A549 (cell line): Measurements from ENCODE around the gene SMPD1. TPM values are rescaled to one million over a fixed set of nuclear protein-coding genes. Genes with fewer than 3 reads are reported as not detected.

Experiments
- ATAC-seq, 2 experiments: fragments of 200-7000 bp in 1 of 2; fragments of >200 bp in 1 of 2; cut with Nextera tagmentation in 1 of 2; cut with Tn5 transposase in 1 of 2; 3 replicates each; pipeline versions ENCODE4 v1.8.0 to v1.9.1; 2018 to 2020; ENCODE audit warnings: mild to moderate bottlenecking in 1 of 2, moderate library complexity in 1 of 2
- CTCF ChIA-PET: fragments of 300-600 bp; sonication (Branson Sonifier 250); formaldehyde crosslinking; extraction: SDS; loops from one replicate; lab custom pipeline; 2021; ENCODE audit warnings: antibody characterized with exemption, inconsistent platforms; lab: Yijun Ruan, JAX
- POLR2A ChIA-PET: fragments of 350-600 bp; formaldehyde crosslinking; extraction: SDS; loops from one replicate; lab custom pipeline; 2021; ENCODE audit warnings: antibody characterized with exemption, inconsistent platforms; lab: Yijun Ruan, JAX
- DNase-seq, 2 experiments: peaks; one replicate each; pipeline versions ENCODE4 v3.0.0 to v3.0.0-alpha.2; 2011 to 2016; ENCODE audit warnings: low read depth in 1 of 2, low spot score in 1 of 2
- FAIRE-seq: peaks from 2 replicates; lab custom pipeline; 2011; peaks lifted over from hg19 to GRCh38; lab: Jason Lieb, UNC
- H3K27ac ChIP-seq, 2 experiments: fragments of >200 bp; sonication (Bioruptor Twin); formaldehyde crosslinking; 3 replicates each; pipeline ENCODE4 v1.5.1; 2016 to 2017
- H3K4me1 ChIP-seq: fragments of >200 bp; sonication (Bioruptor Twin); formaldehyde crosslinking; 3 replicates; pipeline ENCODE4 v1.6.1; 2016
- H3K4me2 ChIP-seq: fragments of >200 bp; sonication (Bioruptor Twin); formaldehyde crosslinking; 3 replicates; pipeline ENCODE4 v1.6.1; 2016
- H3K4me3 ChIP-seq: fragments of >200 bp; sonication (Bioruptor Twin); formaldehyde crosslinking; 3 replicates; pipeline ENCODE4 v1.5.1; 2016
- H3K9me3 ChIP-seq: fragments of >200 bp; sonication (Bioruptor Twin); formaldehyde crosslinking; 3 replicates; pipeline ENCODE4 v1.6.1; 2016
- ATOH8 ChIP-seq: fragments of 250-450 bp; sonication (Bioruptor Pico); IDR thresholded peaks from 2 replicates; pipeline ENCODE4 v1.5.0; 2020; ENCODE audit warnings: low read depth, mild to moderate bottlenecking, moderate library complexity
- BCL3 ChIP-seq: fragments of >200 bp; sonication (Bioruptor Twin); formaldehyde crosslinking; IDR thresholded peaks from 3 replicates; pipeline ENCODE4 v1.6.1; 2016
- CEBPB ChIP-seq, 2 experiments: fragments of >200 bp in 1 of 2; sonication (Bioruptor Twin) in 1 of 2; formaldehyde crosslinking in 1 of 2; IDR thresholded peaks; 2 replicates each; pipeline ENCODE4 v1.6.1; 2012 to 2016
- CHD4 ChIP-seq: fragments of 200-600 bp; sonication (generic); IDR thresholded peaks from 2 replicates; pipeline ENCODE4 v1.6.1; 2016; ENCODE audit warnings: antibody characterized with exemption, mild to moderate bottlenecking, borderline replicate concordance
- EHF ChIP-seq: fragments of 250-450 bp; sonication (Bioruptor Pico); IDR thresholded peaks from 2 replicates; pipeline ENCODE4 v1.5.0; 2020; ENCODE audit warnings: mild to moderate bottlenecking
- ELK1 ChIP-seq: fragments of 150-350 bp; IDR thresholded peaks from 2 replicates; pipeline ENCODE4 v1.6.1; 2014; ENCODE audit warnings: low read depth, mild to moderate bottlenecking, low read length
- ESRRA ChIP-seq: fragments of 150-350 bp; IDR thresholded peaks from 2 replicates; pipeline ENCODE4 v1.6.1; 2014; ENCODE audit warnings: mild to moderate bottlenecking, low read length, borderline replicate concordance
- FOSL2 ChIP-seq, 2 experiments: fragments of 450-650 bp in 1 of 2; fragments of >200 bp in 1 of 2; sonication (Bioruptor Twin) in 1 of 2; formaldehyde crosslinking; IDR thresholded peaks; 2 replicates each; pipeline versions ENCODE4 v1.5.0 to v1.6.1; 2016 to 2020; ENCODE audit warnings: mild to moderate bottlenecking in 1 of 2, moderate library complexity in 1 of 2
- HES2 ChIP-seq: fragments of >200 bp; sonication (Bioruptor Twin); formaldehyde crosslinking; IDR thresholded peaks from 2 replicates; pipeline ENCODE4 v1.6.1; 2016
- HEYL ChIP-seq: fragments of 250-450 bp; sonication (Bioruptor Pico); IDR thresholded peaks from 2 replicates; pipeline ENCODE4 v1.8.0; 2021; ENCODE audit warnings: mild to moderate bottlenecking, moderate library complexity
- HOXB13 ChIP-seq: fragments of 250-450 bp; sonication (Bioruptor Pico); IDR thresholded peaks from 2 replicates; pipeline ENCODE4 v1.5.0; 2020; ENCODE audit warnings: low read depth, mild to moderate bottlenecking, moderate library complexity
- JUN ChIP-seq, 2 experiments: fragments of >200 bp; sonication (Bioruptor Twin); formaldehyde crosslinking; IDR thresholded peaks; 2 replicates in 1 of 2; 3 replicates in 1 of 2; pipeline ENCODE4 v1.6.1; 2016 to 2017
- KDM5A ChIP-seq: fragments of 200-600 bp; sonication (generic); IDR thresholded peaks from 2 replicates; pipeline ENCODE4 v1.6.1; 2016; ENCODE audit warnings: antibody characterized with exemption, mild to moderate bottlenecking
- MAX ChIP-seq: IDR thresholded peaks from 2 replicates; pipeline ENCODE4 v1.6.1; 2012
- MAZ ChIP-seq: fragments of 150-350 bp; IDR thresholded peaks from 2 replicates; pipeline ENCODE4 v1.6.1; 2014; ENCODE audit warnings: antibody characterized with exemption, low read depth, low read length, borderline replicate concordance
- RAD21 ChIP-seq, 2 experiments: fragments of >200 bp in 1 of 2; sonication (Bioruptor Twin) in 1 of 2; formaldehyde crosslinking in 1 of 2; IDR thresholded peaks in 1 of 2; conservative IDR thresholded peaks in 1 of 2; 2 replicates in 1 of 2; 3 replicates in 1 of 2; pipeline ENCODE4 v1.6.1; 2012 to 2018; ENCODE audit warnings: inconsistent platforms in 1 of 2
- REST ChIP-seq: fragments of 200-600 bp; sonication (generic); IDR thresholded peaks from 2 replicates; pipeline ENCODE4 v1.6.1; 2016; ENCODE audit warnings: antibody characterized with exemption, mild to moderate bottlenecking, moderate library complexity
- RFX5 ChIP-seq: fragments of 450-650 bp; IDR thresholded peaks from 2 replicates; pipeline ENCODE4 v1.7.1; 2014; ENCODE audit warnings: antibody characterized with exemption, mild to moderate bottlenecking, moderate library complexity
- SMC3 ChIP-seq: fragments of >200 bp; sonication (Bioruptor Twin); formaldehyde crosslinking; IDR thresholded peaks from 3 replicates; pipeline ENCODE4 v1.6.1; 2018; ENCODE audit warnings: inconsistent platforms
- TP53 ChIP-seq: fragments of 250-450 bp; sonication (Bioruptor Pico); IDR thresholded peaks from 2 replicates; pipeline ENCODE4 v1.5.0; 2021; ENCODE audit warnings: mild to moderate bottlenecking, moderate library complexity
- ZC3H11A ChIP-seq: fragments of 450-650 bp; IDR thresholded peaks from 2 replicates; pipeline ENCODE4 v1.6.1; 2014; ENCODE audit warnings: antibody characterized with exemption, mild to moderate bottlenecking
- ZNF302 ChIP-seq: fragments of 250-450 bp; sonication (Bioruptor Pico); IDR thresholded peaks from 2 replicates; pipeline ENCODE4 v1.9.0; 2021; ENCODE audit warnings: inconsistent platforms, mild to moderate bottlenecking, moderate library complexity
- ZSCAN20 ChIP-seq: fragments of 250-450 bp; sonication (Bioruptor Pico); IDR thresholded peaks from 2 replicates; pipeline ENCODE4 v1.8.0; 2022; ENCODE audit warnings: mild to moderate bottlenecking, moderate library complexity
- WGBS: methylation state at CpG from one replicate; pipeline ENCODE4 v1.1.6; 2017; ENCODE audit errors: missing lambda C conversion rate; 5-methylcytosine and 5-hydroxymethylcytosine counted together
- polyA plus RNA-seq, 4 experiments: library from polyadenylated mRNA; depleted of rRNA in 3 of 4; stranded (reverse); fragments of >200 nt; fragmentation: RNase III in 1 of 4; extraction: RNeasy Plus Mini Kit Qiagen cat#74134 plus additional on column Dnase treatment in 1 of 4; gene quantifications; 2 replicates in 3 of 4; 3 replicates in 1 of 4; pipeline ENCODE4 v1.2.3, GENCODE V29; 2011 to 2017

SMPD1 gene
- polyA plus RNA-seq, 2 of the 4 experiments (the other 2 are of a cell fraction) = 5.1 to 6.8 TPM

- TF ChIP-seq ESRRA = no peak
- TF ChIP-seq MAX = no peak
- TF ChIP-seq MAZ = no peak
- TF ChIP-seq TP53 (CRISPR knock-in tag) = no peak
- no peak for TF ChIP-seq EHF (CRISPR knock-in tag)
- TF ChIP-seq FOSL2 (IDR thresholded peaks at IDR 0.05) = no peak
- no peak for TF ChIP-seq FOSL2 (CRISPR knock-in tag; IDR thresholded peaks at IDR 0.05)
- TF ChIP-seq REST = no peak
- TF ChIP-seq HES2 = no peak
- TF ChIP-seq ZSCAN20 (CRISPR knock-in tag) = no peak
- no peak for TF ChIP-seq JUN (IDR thresholded peaks at IDR 0.05)
- no peak for TF ChIP-seq ZC3H11A
- no peak for TF ChIP-seq HEYL (CRISPR knock-in tag)
- TF ChIP-seq ATOH8 (CRISPR knock-in tag) = no peak
- no peak for ATAC-seq
- ChIA-PET CTCF (interaction anchor here (1.1 to 3.1 kb wide), 9 partner anchors 7 to 68 kb away, joined by 3 to 26 read pairs (median 8); partner anchors contain the start of gene APBB1), POLR2A (no interaction called here)
- WGBS = 92% methylated on average over 3 of the region's 3 CpGs
- Histone ChIP-seq H3K4me1 (peaks cover 13% of the 10 kb centered on the region), H3K4me3 (no peak overlapping the region), H3K4me2 (no peak overlapping the region), H3K27ac (no peak overlapping the region), H3K9me3 (no peaks in the 10 kb centered on the region)
- FAIRE-seq = no peak
- DNase-seq = no peak
Measured at GRCh38 chr11:6437993-6438392, 47.7 kb downstream of the SMPD1 start.

- H3K27ac ChIP-seq = no peak overlapping the region
- WGBS = 0% methylated on average over 1 of the region's 1 CpG
- ATAC-seq (peak; percentile 67 to 83; a peak in 5 of 6 replicates), DNase-seq (peak; percentile 65 to 68), FAIRE-seq (no peak)
- H3K4me1 ChIP-seq = peaks cover 13% of the 10 kb centered on the region
- CTCF ChIA-PET = interaction anchor here (0.6 to 3.1 kb wide), 24 partner anchors 8 to 377 kb away, joined by 3 to 26 read pairs (median 5); partner anchors contain the start of genes APBB1, ARFIP2 and TIMM10B
- no peak overlapping the region for H3K4me2 ChIP-seq
- H3K4me3 ChIP-seq = no peak overlapping the region
- POLR2A ChIA-PET = interaction anchor here (1.0 kb wide), 1 partner anchor 20 kb away, joined by 7 read pairs; the partner anchor contains the start of gene APBB1
- H3K9me3 ChIP-seq = no peaks in the 10 kb centered on the region
- TF ChIP-seq JUN (IDR thresholded peaks at IDR 0.05) (no peak), HES2 (no peak), ESRRA (no peak), BCL3 (no peak), HOXB13 (CRISPR knock-in tag) (no peak), ZNF302 (CRISPR knock-in tag) (no peak), RAD21 (conservative IDR thresholded peaks at IDR 0.05 in 1 of 2, IDR thresholded peaks at IDR 0.05 in 1 of 2) (peak; percentile 38 to 55; a peak in 4 of 5 replicates), ELK1 (no peak), KDM5A (no peak), RFX5 (no peak), CEBPB (IDR thresholded peaks at IDR 0.05) (no peak), REST (no peak), ZC3H11A (no peak), CHD4 (no peak), SMC3 (peak; percentile 53; the same call in 2 of the 3 replicates)
Measured at GRCh38 chr11:6438979-6439571, 48.8 kb downstream of the SMPD1 start.
